Breast epithelium (tissue), 4 donors: ENCODE measurements around the gene CTCFL. TPM values are rescaled to one million over a fixed set of nuclear protein-coding genes. Genes with fewer than 3 reads are reported as not detected.

Experiments
- DNase-seq, 2 donors: peaks; one replicate each; pipeline ENCODE4 v3.0.0-alpha.2; 2019; ENCODE audit warnings: low spot score in 2 of 2
- H3K27ac ChIP-seq, 2 donors: fragments of 200-600 bp; sonication (generic) in 1 of 2; one replicate each; pipeline ENCODE4 v1.5.1; 2016 to 2019; ENCODE audit warnings: mild to moderate bottlenecking in 1 of 2
- H3K27me3 ChIP-seq, 2 donors: fragments of 200-600 bp; sonication (generic) in 1 of 2; one replicate each; pipeline versions ENCODE4 v1.5.1 to v1.6.0; 2017 to 2019; ENCODE audit warnings: control low read depth in 1 of 2, mild to moderate bottlenecking in 1 of 2
- H3K36me3 ChIP-seq: fragments of 200-600 bp; one replicate; pipeline ENCODE4 v1.5.1; 2019
- H3K4me1 ChIP-seq, 2 donors: fragments of 200-600 bp; sonication (generic); one replicate each; pipeline ENCODE4 v1.5.1; 2016 to 2019; ENCODE audit warnings: control low read depth in 1 of 2
- H3K4me3 ChIP-seq, 3 donors: fragments of 200-600 bp; sonication (generic); 1 replicate in 2 of 3; 2 replicates in 1 of 3; pipeline ENCODE4 v1.5.1; 2016 to 2019; ENCODE audit warnings: mild to moderate bottlenecking in 3 of 3, moderate library complexity in 2 of 3
- H3K9me3 ChIP-seq, 2 donors: fragments of 200-600 bp; sonication (generic) in 1 of 2; one replicate each; pipeline ENCODE4 v1.5.1; 2016 to 2019; ENCODE audit warnings: control low read depth in 1 of 2
- CTCF ChIP-seq, 3 donors: fragments of 450-650 bp; IDR thresholded peaks; one replicate each; pipeline ENCODE4 v1.5.1; 2016 to 2017; ENCODE audit warnings: antibody characterized with exemption in 3 of 3, mild to moderate bottlenecking in 3 of 3, moderate library complexity in 3 of 3
- POLR2A ChIP-seq: fragments of 450-650 bp; IDR thresholded peaks from one replicate; pipeline ENCODE4 v1.6.1; 2016; ENCODE audit warnings: antibody characterized with exemption, mild to moderate bottlenecking, moderate library complexity
- POLR2AphosphoS5 ChIP-seq, 3 donors: sonication (generic); formaldehyde crosslinking; IDR thresholded peaks; one replicate each; pipeline ENCODE4 v1.6.1; 2017; ENCODE audit warnings: antibody characterized with exemption in 3 of 3
- intact Hi-C: fragments of 100-400 bp; cut with DNase I; formaldehyde crosslinking; loops from one replicate; pipeline ENCODE4 v1.15.1; 2023; ENCODE audit warnings: low total_unique reads
- total RNA-seq, 3 donors: library from RNA; depleted of rRNA; stranded (reverse); fragments of >200 nt; gene quantifications; one replicate each; pipeline ENCODE4 v1.1.0, GENCODE V29; 2016

CTCFL gene
- total RNA-seq, 3 donors from 2014 or later: not detected

DNA sequence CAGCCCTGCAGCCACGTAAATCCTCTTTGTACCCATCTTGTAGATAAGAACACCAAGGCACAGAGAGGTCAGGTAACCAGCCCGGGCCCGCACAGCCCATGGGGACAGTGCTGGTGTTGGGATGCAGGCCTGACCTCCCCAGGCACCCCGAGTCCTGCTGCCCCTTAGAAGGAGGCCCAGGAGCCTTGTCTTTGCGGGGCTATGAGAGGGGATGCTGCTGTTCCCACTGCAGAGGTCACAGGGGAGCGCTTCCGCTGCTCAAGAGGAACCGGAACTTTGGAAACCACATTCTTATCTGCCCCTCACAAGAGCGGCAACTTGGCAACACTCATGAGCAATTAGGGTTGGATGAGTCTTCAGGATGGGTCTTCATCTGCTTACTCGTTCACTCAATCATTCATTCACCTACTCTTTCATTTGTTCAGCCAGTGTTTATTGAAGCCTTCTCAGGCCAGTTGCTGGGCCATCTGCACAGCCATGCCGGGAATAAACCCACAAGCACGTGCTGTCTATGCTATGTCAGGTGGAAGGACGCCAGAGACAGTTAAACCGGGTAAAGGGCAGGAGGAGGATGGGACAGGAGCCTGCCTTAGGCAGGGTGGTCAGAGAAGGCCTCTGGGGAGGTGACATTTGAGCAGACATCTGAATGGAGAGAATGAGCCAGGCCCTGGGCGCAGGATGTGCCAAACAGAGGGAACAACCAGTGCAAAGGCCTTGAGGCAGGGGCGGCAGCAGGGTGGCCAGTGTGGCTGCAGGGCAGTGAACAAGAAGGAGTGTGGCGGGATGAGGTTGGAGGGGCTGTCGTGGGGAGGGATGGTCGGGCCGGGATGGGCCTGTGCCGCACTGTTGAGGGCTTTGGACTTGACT is 72.9 kb downstream of the CTCFL start:
- Histone ChIP-seq H3K27me3 (peaks cover 0 to 4% of the 10 kb centered on the region in 2 donors), H3K4me3 (no peak overlapping the region), H3K36me3 (no peaks in the 10 kb centered on the region), H3K4me1 (no peaks in the 10 kb centered on the region), H3K9me3 (no peaks in the 10 kb centered on the region), H3K27ac (no peak overlapping the region)
- TF ChIP-seq POLR2A: no peak
- TF ChIP-seq POLR2AphosphoS5 (IDR thresholded peaks at IDR 0.05): no peak
- no peak for TF ChIP-seq CTCF (IDR thresholded peaks at IDR 0.05)
- intact Hi-C loops: loop anchor here (10.0 kb wide), 1 partner anchor 1917 kb away; no protein-coding TSS in a partner anchor
- no peak for DNase-seq

DNA sequence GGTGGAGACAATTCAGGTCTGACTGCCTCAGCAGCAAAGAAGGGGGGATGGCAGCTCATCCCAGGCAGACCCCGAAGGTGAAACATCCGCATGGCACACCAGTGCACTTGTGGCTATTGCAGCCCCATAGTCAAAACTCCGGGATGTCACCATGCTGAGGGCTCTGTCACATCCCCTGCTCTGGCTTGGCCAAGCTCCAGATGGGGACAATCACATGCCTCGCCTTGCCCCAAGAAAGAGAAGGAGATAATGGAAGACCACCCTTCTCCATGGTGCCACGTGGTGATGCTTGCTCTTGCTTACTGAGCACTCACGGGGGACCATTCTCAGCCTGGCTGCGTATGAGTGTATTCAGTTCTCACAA is 73.5 kb downstream of the CTCFL start:
- TF ChIP-seq POLR2AphosphoS5 (IDR thresholded peaks at IDR 0.05) (no peak), CTCF (IDR thresholded peaks at IDR 0.05) (no peak), POLR2A (no peak)
- DNase-seq: no peak
- no peak overlapping the region for H3K4me3 ChIP-seq
- no peaks in the 10 kb centered on the region for H3K9me3 ChIP-seq
- H3K4me1 ChIP-seq: no peaks in the 10 kb centered on the region
- intact Hi-C loops: loop anchor here (10.0 kb wide), 1 partner anchor 1917 kb away; no protein-coding TSS in a partner anchor
- H3K27me3 ChIP-seq: peaks cover 0 to 4% of the 10 kb centered on the region in 2 donors
- no peaks in the 10 kb centered on the region for H3K36me3 ChIP-seq
- H3K27ac ChIP-seq: no peak overlapping the region

GRCh38 chr20:57450931-57451330 is 74.0 kb downstream of the CTCFL start:
- intact Hi-C loops: loop anchor here (10.0 kb wide), 1 partner anchor 1916 kb away; no protein-coding TSS in a partner anchor
- Histone ChIP-seq H3K27ac (no peak overlapping the region), H3K9me3 (no peaks in the 10 kb centered on the region), H3K36me3 (no peaks in the 10 kb centered on the region), H3K4me1 (no peaks in the 10 kb centered on the region), H3K4me3 (no peak overlapping the region), H3K27me3 (peaks cover 0 to 4% of the 10 kb centered on the region in 2 donors)
- DNase-seq: no peak
- TF ChIP-seq CTCF (IDR thresholded peaks at IDR 0.05): no peak
- TF ChIP-seq POLR2A: no peak
- TF ChIP-seq POLR2AphosphoS5 (IDR thresholded peaks at IDR 0.05): no peak

DNA sequence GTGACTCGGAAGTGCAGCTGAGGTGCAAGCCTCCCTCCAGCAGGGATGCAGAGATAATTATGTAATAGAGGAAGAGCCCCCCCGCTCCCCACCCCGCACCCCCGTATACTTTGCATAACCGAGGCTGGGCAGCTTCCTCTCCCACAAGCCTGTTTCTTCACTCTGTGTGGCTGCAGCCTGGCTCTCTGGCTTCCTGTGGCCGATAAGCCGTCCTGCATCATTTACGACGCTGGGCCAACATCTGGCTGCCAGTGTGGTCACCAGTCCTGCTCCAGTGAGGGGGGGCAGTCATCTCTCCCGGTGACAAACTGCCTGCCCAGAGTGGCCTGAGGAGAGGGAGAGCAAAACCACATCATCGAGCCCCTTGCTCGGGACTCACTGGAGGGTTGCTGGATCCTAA is 74.5 kb downstream of the CTCFL start:
- Histone ChIP-seq H3K9me3 (no peaks in the 10 kb centered on the region), H3K27ac (no peak overlapping the region), H3K4me1 (no peaks in the 10 kb centered on the region), H3K4me3 (no peak overlapping the region), H3K27me3 (peaks cover 0 to 4% of the 10 kb centered on the region in 2 donors), H3K36me3 (no peaks in the 10 kb centered on the region)
- TF ChIP-seq POLR2A (no peak), POLR2AphosphoS5 (IDR thresholded peaks at IDR 0.05) (no peak), CTCF (IDR thresholded peaks at IDR 0.05) (no peak)
- DNase-seq: no peak
- intact Hi-C loops: loop anchor here (10.0 kb wide), 1 partner anchor 1916 kb away; no protein-coding TSS in a partner anchor
